DND-41 (cell line): Measurements from ENCODE around the gene CDC42BPG.

Experiments
- ATAC-seq: fragments of 200-7000 bp; cut with Tn5 transposase; 3 replicates; pipeline ENCODE4 v1.9.1; 2021; ENCODE audit warnings: low read depth; ENCODE audit not compliant: insufficient read depth
- DNase-seq: peaks from one replicate; pipeline ENCODE4 v3.0.0-alpha.2; 2020
- H2AFZ ChIP-seq: 2 replicates; pipeline ENCODE4 v1.6.0; 2012; ENCODE audit warnings: low read depth, low read length
- H3K27ac ChIP-seq: 2 replicates; pipeline ENCODE4 v1.5.1; 2012; ENCODE audit warnings: low read length, inconsistent platforms
- H3K27me3 ChIP-seq: fragments of 200-600 bp; sonication (generic); 2 replicates; pipeline ENCODE4 v1.6.0; 2012; ENCODE audit warnings: low read length, mild to moderate bottlenecking, inconsistent platforms; ENCODE audit not compliant: insufficient read depth, poor library complexity
- H3K36me3 ChIP-seq: 2 replicates; pipeline ENCODE4 v1.5.1; 2012; ENCODE audit warnings: low read length, inconsistent platforms; ENCODE audit not compliant: insufficient read depth
- H3K4me1 ChIP-seq: 2 replicates; pipeline ENCODE4 v1.5.1; 2012; ENCODE audit warnings: mild to moderate bottlenecking, low read length; ENCODE audit not compliant: insufficient read depth
- H3K4me2 ChIP-seq: 2 replicates; pipeline ENCODE4 v1.6.0; 2012; ENCODE audit warnings: mild to moderate bottlenecking, moderate library complexity, low read length, inconsistent platforms; ENCODE audit not compliant: insufficient read depth
- H3K4me3 ChIP-seq, 2 experiments: fragments of 200-600 bp in 1 of 2; shearing (Covaris generic) in 1 of 2; 2 replicates each; pipeline ENCODE4 v1.5.1; 2012 to 2016; ENCODE audit warnings: inconsistent platforms in 2 of 2, low read length in 2 of 2, mild to moderate bottlenecking in 2 of 2, low read depth in 1 of 2, moderate library complexity in 1 of 2
- H3K79me2 ChIP-seq: 2 replicates; pipeline ENCODE4 v1.6.0; 2012; ENCODE audit warnings: low read length, inconsistent platforms; ENCODE audit not compliant: insufficient read depth
- H3K9ac ChIP-seq: 2 replicates; pipeline ENCODE4 v1.6.0; 2012; ENCODE audit warnings: low read depth, mild to moderate bottlenecking, inconsistent platforms, low read length, moderate library complexity
- H3K9me3 ChIP-seq: 2 replicates; pipeline ENCODE4 v1.5.1; 2012; ENCODE audit warnings: low read length, moderate library complexity, mild to moderate bottlenecking, inconsistent platforms; ENCODE audit not compliant: insufficient read depth, severe bottlenecking
- H4K20me1 ChIP-seq: 2 replicates; pipeline ENCODE4 v1.6.0; 2012; ENCODE audit warnings: low read length; ENCODE audit not compliant: insufficient read depth
- CTCF ChIP-seq: IDR thresholded peaks from 2 replicates; pipeline ENCODE4 v1.5.1; 2012; ENCODE audit warnings: borderline replicate concordance, low read length, moderate library complexity, mild to moderate bottlenecking; ENCODE audit not compliant: poor library complexity, severe bottlenecking; ENCODE audit errors: extremely low read depth
- EZH2 ChIP-seq: IDR thresholded peaks from 3 replicates; pipeline ENCODE4 v1.6.1; 2012; ENCODE audit warnings: borderline replicate concordance, low read depth, mild to moderate bottlenecking, moderate library complexity, low read length, inconsistent platforms; ENCODE audit not compliant: severe bottlenecking

CDC42BPG gene

GRCh38 chr11:64842366-64842759 lies 2.1 kb downstream of the CDC42BPG start:
- H3K36me3 ChIP-seq = no peaks in the 10 kb centered on the region
- H2AFZ ChIP-seq = no peak overlapping the region
- no peaks in the 10 kb centered on the region for H3K9me3 ChIP-seq
- DNase-seq (no peak), ATAC-seq (no peak)
- no peak overlapping the region for H3K4me2 ChIP-seq
- H3K27me3 ChIP-seq = peaks cover 12% of the 10 kb centered on the region
- no peak overlapping the region for H3K4me3 ChIP-seq
- peaks cover 16% of the 10 kb centered on the region for H3K4me1 ChIP-seq
- no peak overlapping the region for H3K9ac ChIP-seq
- no peaks in the 10 kb centered on the region for H3K79me2 ChIP-seq
- no peak overlapping the region for H3K27ac ChIP-seq
- 0 out of 2 replicates have a peak, but pooled peaks cover 3% of the 10 kb centered on the region for H4K20me1 ChIP-seq
- TF ChIP-seq EZH2 (no peak), CTCF (no peak)

GRCh38 chr11:64841592-64842365 lies 2.7 kb downstream of the CDC42BPG start:
- Histone ChIP-seq H3K79me2 (no peaks in the 10 kb centered on the region), H3K4me2 (no peak overlapping the region), H2AFZ (no peak overlapping the region), H3K9me3 (no peaks in the 10 kb centered on the region), H3K36me3 (no peaks in the 10 kb centered on the region), H3K4me1 (peaks cover 13% of the 10 kb centered on the region), H3K27me3 (peaks cover 12% of the 10 kb centered on the region), H3K27ac (no peak overlapping the region), H3K4me3 (no peak overlapping the region), H4K20me1 (0 out of 2 replicates have a peak, but pooled peaks cover 3% of the 10 kb centered on the region), H3K9ac (no peak overlapping the region)
- TF ChIP-seq CTCF (no peak), EZH2 (no peak)
- no peak for DNase-seq
- ATAC-seq = no peak

GRCh38 chr11:64839887-64840782 lies 4.3 kb downstream of the CDC42BPG start:
- Histone ChIP-seq H4K20me1 (0 out of 2 replicates have a peak, but pooled peaks cover 3% of the 10 kb centered on the region), H3K27me3 (peaks cover 12% of the 10 kb centered on the region), H3K79me2 (no peaks in the 10 kb centered on the region), H2AFZ (no peak overlapping the region), H3K36me3 (no peaks in the 10 kb centered on the region), H3K4me2 (no peak overlapping the region), H3K27ac (no peak overlapping the region), H3K4me3 (no peak overlapping the region), H3K9me3 (no peaks in the 10 kb centered on the region), H3K9ac (no peak overlapping the region), H3K4me1 (peaks cover 12% of the 10 kb centered on the region)
- ATAC-seq (no peak), DNase-seq (no peak)
- TF ChIP-seq EZH2 (no peak), CTCF (no peak)
